ENCODE measurements around the gene ASPHD2.

ASPHD2 gene

GRCh38 chr22:26462051-26462450 is 33.0 kb downstream of the ASPHD2 start:
- no peak overlapping the region for H3K4me3 Mint-ChIP-seq
- DNase-seq = no peak
- H3K27me3 Mint-ChIP-seq = no peaks in the 10 kb centered on the region
- no peak overlapping the region for H3K27ac Mint-ChIP-seq
- no peaks in the 10 kb centered on the region for H3K4me1 Mint-ChIP-seq
- H3K36me3 Mint-ChIP-seq = peaks cover 46% of the 10 kb centered on the region
- CTCF ChIA-PET = interaction anchor here (0.6 to 5.7 kb wide), 16 partner anchors 9 to 203 kb away, joined by 3 to 59 read pairs (median 6); partner anchors contain the start of genes HPS4 and SRRD
- no peaks in the 10 kb centered on the region for H3K9me3 Mint-ChIP-seq

- no peak for DNase-seq
- H3K4me3 Mint-ChIP-seq = no peak overlapping the region
- peaks cover 45% of the 10 kb centered on the region for H3K36me3 Mint-ChIP-seq
- CTCF ChIA-PET = interaction anchor here (1.0 to 5.7 kb wide), 7 partner anchors 9 to 97 kb away, joined by 3 to 59 read pairs (median 10); no protein-coding TSS in a partner anchor
- no peaks in the 10 kb centered on the region for H3K27me3 Mint-ChIP-seq
- H3K27ac Mint-ChIP-seq = no peak overlapping the region
- no peaks in the 10 kb centered on the region for H3K4me1 Mint-ChIP-seq
- H3K9me3 Mint-ChIP-seq = no peaks in the 10 kb centered on the region
Observed at GRCh38 chr22:26462641-26463040, 33.6 kb downstream of the ASPHD2 start.

- Mint-ChIP-seq H3K27me3 (no peaks in the 10 kb centered on the region), H3K9me3 (no peaks in the 10 kb centered on the region), H3K4me1 (no peaks in the 10 kb centered on the region), H3K36me3 (peaks cover 46% of the 10 kb centered on the region), H3K4me3 (no peak overlapping the region), H3K27ac (no peak overlapping the region)
- no peak for DNase-seq
- CTCF ChIA-PET = interaction anchor here (1.0 to 5.7 kb wide), 5 partner anchors 16 to 98 kb away, joined by 3 to 59 read pairs (median 12); no protein-coding TSS in a partner anchor
Observed at GRCh38 chr22:26463101-26463661, 34.1 kb downstream of the ASPHD2 start.

GRCh38 chr22:26463688-26464087 is 34.6 kb downstream of the ASPHD2 start:
- Mint-ChIP-seq H3K27ac (no peak overlapping the region), H3K36me3 (peaks cover 50% of the 10 kb centered on the region), H3K27me3 (no peaks in the 10 kb centered on the region), H3K9me3 (no peaks in the 10 kb centered on the region), H3K4me1 (no peaks in the 10 kb centered on the region), H3K4me3 (no peak overlapping the region)
- CTCF ChIA-PET = interaction anchor here (3.1 to 5.7 kb wide), 3 partner anchors 16 to 98 kb away, joined by 12 to 59 read pairs (median 54); no protein-coding TSS in a partner anchor
- no peak for DNase-seq

GRCh38 chr22:26464312-26464711 is 35.3 kb downstream of the ASPHD2 start:
- Mint-ChIP-seq H3K4me3 (no peak overlapping the region), H3K9me3 (no peaks in the 10 kb centered on the region), H3K27me3 (no peaks in the 10 kb centered on the region), H3K4me1 (no peaks in the 10 kb centered on the region), H3K36me3 (peaks cover 50% of the 10 kb centered on the region), H3K27ac (no peak overlapping the region)
- CTCF ChIA-PET = interaction anchor here (5.2 to 5.7 kb wide), 2 partner anchors 66 to 99 kb away, joined by 54 to 59 read pairs; no protein-coding TSS in a partner anchor
- DNase-seq = no peak

- DNase-seq = no peak
- Mint-ChIP-seq H3K4me3 (no peak overlapping the region), H3K9me3 (no peaks in the 10 kb centered on the region), H3K27ac (no peak overlapping the region), H3K4me1 (no peaks in the 10 kb centered on the region), H3K27me3 (no peaks in the 10 kb centered on the region), H3K36me3 (peaks cover 58% of the 10 kb centered on the region)
- CTCF ChIA-PET = no interaction called here
Observed at GRCh38 chr22:26466196-26466595, 37.1 kb downstream of the ASPHD2 start.

- Mint-ChIP-seq H3K27me3 (no peaks in the 10 kb centered on the region), H3K36me3 (peaks cover 62% of the 10 kb centered on the region), H3K9me3 (no peaks in the 10 kb centered on the region), H3K4me1 (peaks cover 4% of the 10 kb centered on the region), H3K4me3 (no peak overlapping the region), H3K27ac (no peak overlapping the region)
- DNase-seq = no peak
- CTCF ChIA-PET = interaction anchor here (0.8 to 1.8 kb wide), 2 partner anchors 9 to 11 kb away, joined by 3 to 8 read pairs; no protein-coding TSS in a partner anchor
Observed at GRCh38 chr22:26470807-26471206, 41.7 kb downstream of the ASPHD2 start.

GRCh38 chr22:26471522-26471921 is 42.5 kb downstream of the ASPHD2 start:
- DNase-seq = no peak
- H3K4me3 Mint-ChIP-seq = no peak overlapping the region
- peaks cover 5% of the 10 kb centered on the region for H3K4me1 Mint-ChIP-seq
- CTCF ChIA-PET = interaction anchor here (1.8 kb wide), 1 partner anchor 10 kb away, joined by 8 read pairs; no protein-coding TSS in a partner anchor
- H3K27ac Mint-ChIP-seq = no peak overlapping the region
- no peaks in the 10 kb centered on the region for H3K9me3 Mint-ChIP-seq
- H3K36me3 Mint-ChIP-seq = peaks cover 60% of the 10 kb centered on the region
- H3K27me3 Mint-ChIP-seq = no peaks in the 10 kb centered on the region

GRCh38 chr22:26474682-26475081 is 45.6 kb downstream of the ASPHD2 start:
- DNase-seq = no peak
- Mint-ChIP-seq H3K4me1 (peaks cover 28% of the 10 kb centered on the region), H3K27ac (no peak overlapping the region), H3K4me3 (no peak overlapping the region), H3K36me3 (peaks cover 62% of the 10 kb centered on the region), H3K27me3 (no peaks in the 10 kb centered on the region), H3K9me3 (no peaks in the 10 kb centered on the region)
- CTCF ChIA-PET = no interaction called here

GRCh38 chr22:26476705-26477340 is 47.8 kb downstream of the ASPHD2 start:
- Mint-ChIP-seq H3K4me3 (no peak overlapping the region), H3K9me3 (no peaks in the 10 kb centered on the region), H3K4me1 (peaks cover 48% of the 10 kb centered on the region), H3K27me3 (no peaks in the 10 kb centered on the region), H3K27ac (no peak overlapping the region), H3K36me3 (peaks cover 52% of the 10 kb centered on the region)
- CTCF ChIA-PET = interaction anchor here (0.6 to 1.3 kb wide), 2 partner anchors 16 to 275 kb away, joined by 3 to 4 read pairs; no protein-coding TSS in a partner anchor
- DNase-seq = no peak

- CTCF ChIA-PET = interaction anchor here (0.5 to 1.3 kb wide), 2 partner anchors 13 to 16 kb away, joined by 3 to 4 read pairs; no protein-coding TSS in a partner anchor
Observed at GRCh38 chr22:26477341-26477731, 48.3 kb downstream of the ASPHD2 start.

GRCh38 chr22:26479043-26479791 is 50.2 kb downstream of the ASPHD2 start:
- Mint-ChIP-seq H3K36me3 (peaks cover 43% of the 10 kb centered on the region), H3K4me3 (peak overlapping the region; percentile 51), H3K4me1 (peaks cover 66% of the 10 kb centered on the region), H3K27me3 (no peaks in the 10 kb centered on the region), H3K9me3 (no peaks in the 10 kb centered on the region), H3K27ac (peak overlapping the region; percentile 58)
- CTCF ChIA-PET = interaction anchor here (0.6 to 2.2 kb wide), 12 partner anchors 16 to 195 kb away, joined by 3 to 12 read pairs (median 4); no protein-coding TSS in a partner anchor
- no peak for DNase-seq

More at GRCh38 chr22:26477341-26477731, 48.3 kb downstream of the ASPHD2 start:
- no peak overlapping the region for H3K4me3 Mint-ChIP-seq
- H3K27me3 Mint-ChIP-seq = no peaks in the 10 kb centered on the region
- no peaks in the 10 kb centered on the region for H3K9me3 Mint-ChIP-seq
- no peak overlapping the region for H3K27ac Mint-ChIP-seq
- peaks cover 53% of the 10 kb centered on the region for H3K4me1 Mint-ChIP-seq
- no peak for DNase-seq
- peaks cover 48% of the 10 kb centered on the region for H3K36me3 Mint-ChIP-seq

- Mint-ChIP-seq H3K9me3 (no peaks in the 10 kb centered on the region), H3K27ac (peak overlapping the region; percentile 58), H3K4me1 (peaks cover 70% of the 10 kb centered on the region), H3K27me3 (no peaks in the 10 kb centered on the region), H3K36me3 (peaks cover 38% of the 10 kb centered on the region), H3K4me3 (peak overlapping the region; percentile 51)
- CTCF ChIA-PET = interaction anchor here (0.6 to 2.2 kb wide), 11 partner anchors 15 to 194 kb away, joined by 3 to 12 read pairs (median 5); no protein-coding TSS in a partner anchor
- no peak for DNase-seq
Observed at GRCh38 chr22:26479792-26480610, 50.9 kb downstream of the ASPHD2 start.

Data from activated naive CD4-positive, alpha-beta T cell treated with anti-CD3 and anti-CD28 coated beads, Interleukin-2, amount 10 ng/mL, durations not matched to agents 7 days and 5 days (primary cell).